Fibroblast of skin of right quadriceps (primary cell): ENCODE measurements around the gene NGRN.

Source experiments
- DNase-seq: peaks from one replicate; pipeline ENCODE4 v3.0.0-alpha.2; 2013

The NGRN gene, protein sequence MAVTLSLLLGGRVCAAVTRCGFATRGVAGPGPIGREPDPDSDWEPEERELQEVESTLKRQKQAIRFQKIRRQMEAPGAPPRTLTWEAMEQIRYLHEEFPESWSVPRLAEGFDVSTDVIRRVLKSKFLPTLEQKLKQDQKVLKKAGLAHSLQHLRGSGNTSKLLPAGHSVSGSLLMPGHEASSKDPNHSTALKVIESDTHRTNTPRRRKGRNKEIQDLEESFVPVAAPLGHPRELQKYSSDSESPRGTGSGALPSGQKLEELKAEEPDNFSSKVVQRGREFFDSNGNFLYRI

DNA sequence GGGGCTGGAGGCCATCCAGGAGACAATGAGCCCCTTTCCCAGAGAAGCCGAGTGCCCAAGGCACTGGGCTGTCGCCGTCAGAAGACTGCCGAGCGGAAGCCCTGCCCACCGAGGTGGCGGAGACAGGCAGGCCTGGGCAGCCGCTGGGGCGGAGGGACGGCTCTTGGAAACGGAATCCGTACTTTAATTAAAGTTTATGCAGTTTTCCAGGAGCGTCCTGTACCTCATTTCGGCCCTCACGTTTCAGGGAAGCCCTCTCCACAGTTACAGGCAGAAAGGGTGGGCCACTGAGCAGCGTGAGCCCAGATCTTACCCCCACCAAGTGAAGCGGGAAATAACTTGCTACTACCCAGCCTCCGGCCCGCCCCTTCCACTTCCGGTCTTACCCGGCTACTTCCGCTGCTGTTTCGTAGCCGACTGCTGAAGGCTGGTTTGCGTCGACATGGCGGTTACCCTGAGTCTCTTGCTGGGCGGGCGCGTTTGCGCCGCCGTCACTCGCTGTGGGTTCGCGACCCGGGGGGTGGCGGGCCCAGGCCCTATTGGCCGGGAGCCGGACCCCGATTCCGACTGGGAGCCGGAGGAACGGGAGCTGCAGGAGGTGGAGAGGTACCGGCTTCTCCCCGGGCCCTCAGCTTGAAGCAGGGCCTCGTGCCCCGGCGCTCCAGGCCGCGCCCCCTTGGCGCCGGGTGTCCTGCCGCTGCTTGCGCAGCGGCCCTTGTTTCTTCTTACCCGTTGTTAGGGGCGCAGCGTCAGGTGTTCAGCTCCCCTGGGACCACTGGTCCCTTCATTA lies at the start of gene NGRN:
NGRN (plus strand) TSS at position 402 of the 790 bp plus-strand sequence; CDS start at position 443, 41 bp downstream.
- DNase-seq = peak; percentile 88

DNA sequence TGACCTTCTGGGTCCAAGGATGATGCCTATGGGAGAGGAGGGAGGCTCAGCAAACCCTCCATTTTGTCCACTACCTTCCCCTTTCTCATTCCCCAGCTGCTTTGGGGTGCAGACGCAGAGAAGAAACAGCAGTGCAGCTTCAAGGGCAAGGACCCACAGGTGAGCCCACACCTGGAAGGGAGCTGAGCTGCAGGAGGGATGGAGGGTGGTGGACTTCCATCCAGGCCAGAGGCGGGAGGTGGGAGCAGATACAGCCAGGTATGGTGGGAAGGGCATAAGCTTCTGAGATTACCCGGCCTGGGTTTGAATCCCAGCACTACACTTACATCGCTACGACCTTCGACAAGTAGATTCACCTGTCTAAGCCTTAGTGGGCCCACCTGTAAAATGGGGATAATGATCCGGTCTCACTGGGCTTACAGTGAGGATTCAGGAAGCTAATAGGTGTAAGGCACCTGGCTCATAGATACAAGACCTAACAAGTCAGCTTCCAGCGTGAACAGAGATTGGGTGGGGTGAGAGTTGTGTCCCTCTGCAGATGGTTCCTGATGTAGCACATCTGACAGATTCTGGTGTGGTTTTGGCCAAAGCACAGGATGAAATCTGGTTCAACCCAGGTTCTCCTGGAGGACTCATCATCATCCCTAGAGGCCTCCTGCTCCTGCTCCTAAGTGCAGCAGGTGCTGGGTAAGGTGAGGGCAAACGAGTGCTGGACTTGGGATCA lies 47.6 kb upstream of the NGRN start:
- no peak for DNase-seq

DNA sequence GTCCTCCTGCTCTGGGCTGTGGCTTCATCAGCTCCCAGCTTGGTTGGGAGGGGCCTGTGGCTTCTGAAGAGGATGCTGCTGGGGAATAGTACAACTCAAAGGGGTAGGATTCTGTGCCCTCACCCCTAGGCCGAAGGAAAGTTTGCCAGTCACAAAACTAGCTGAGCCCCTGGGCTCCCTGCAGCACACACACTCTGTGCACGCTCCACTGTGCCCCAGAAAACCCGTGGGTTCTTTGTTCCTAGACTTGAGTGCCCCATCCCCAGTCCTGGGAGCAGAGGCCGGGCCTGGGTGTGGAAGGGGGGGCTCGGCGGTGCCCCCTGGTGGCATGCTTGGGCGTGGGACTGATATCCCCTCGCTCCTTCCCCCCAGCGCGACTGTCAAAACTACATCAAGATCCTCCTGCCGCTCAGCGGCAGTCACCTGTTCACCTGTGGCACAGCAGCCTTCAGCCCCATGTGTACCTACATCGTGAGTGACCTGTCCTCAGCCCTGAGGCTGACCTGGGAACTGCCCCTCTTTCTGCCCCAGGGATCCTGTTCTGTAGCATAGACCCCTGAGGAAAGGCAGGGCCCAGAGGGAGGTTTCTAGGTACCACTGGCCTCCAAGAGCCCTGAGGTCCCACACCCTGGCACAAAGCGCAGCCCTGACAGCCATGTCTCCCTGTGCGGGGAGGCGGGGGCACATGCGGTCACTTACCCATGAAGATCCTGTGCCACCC lies 45.9 kb upstream of the NGRN start:
- peak; percentile 21 for DNase-seq

- DNase-seq = peak; percentile 77
Measured at GRCh38 chr15:90221246-90221900, 44.1 kb upstream of the NGRN start.

GRCh38 chr15:90222547-90222946 lies 42.9 kb upstream of the NGRN start:
- DNase-seq = no peak

- DNase-seq = no peak
Measured at GRCh38 chr15:90223441-90224165, 41.9 kb upstream of the NGRN start.

DNA sequence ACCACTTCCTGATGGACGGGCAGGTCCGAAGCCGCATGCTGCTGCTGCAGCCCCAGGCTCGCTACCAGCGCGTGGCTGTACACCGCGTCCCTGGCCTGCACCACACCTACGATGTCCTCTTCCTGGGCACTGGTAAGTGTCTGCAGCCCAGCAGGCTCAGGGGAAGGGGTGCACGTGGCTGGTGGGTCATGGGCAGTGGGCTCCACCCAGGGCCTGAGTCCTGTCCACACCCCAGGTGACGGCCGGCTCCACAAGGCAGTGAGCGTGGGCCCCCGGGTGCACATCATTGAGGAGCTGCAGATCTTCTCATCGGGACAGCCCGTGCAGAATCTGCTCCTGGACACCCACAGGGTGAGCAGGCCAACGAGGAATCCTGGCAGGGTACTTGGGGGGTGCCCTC lies 40.4 kb upstream of the NGRN start:
- DNase-seq = no peak

DNA sequence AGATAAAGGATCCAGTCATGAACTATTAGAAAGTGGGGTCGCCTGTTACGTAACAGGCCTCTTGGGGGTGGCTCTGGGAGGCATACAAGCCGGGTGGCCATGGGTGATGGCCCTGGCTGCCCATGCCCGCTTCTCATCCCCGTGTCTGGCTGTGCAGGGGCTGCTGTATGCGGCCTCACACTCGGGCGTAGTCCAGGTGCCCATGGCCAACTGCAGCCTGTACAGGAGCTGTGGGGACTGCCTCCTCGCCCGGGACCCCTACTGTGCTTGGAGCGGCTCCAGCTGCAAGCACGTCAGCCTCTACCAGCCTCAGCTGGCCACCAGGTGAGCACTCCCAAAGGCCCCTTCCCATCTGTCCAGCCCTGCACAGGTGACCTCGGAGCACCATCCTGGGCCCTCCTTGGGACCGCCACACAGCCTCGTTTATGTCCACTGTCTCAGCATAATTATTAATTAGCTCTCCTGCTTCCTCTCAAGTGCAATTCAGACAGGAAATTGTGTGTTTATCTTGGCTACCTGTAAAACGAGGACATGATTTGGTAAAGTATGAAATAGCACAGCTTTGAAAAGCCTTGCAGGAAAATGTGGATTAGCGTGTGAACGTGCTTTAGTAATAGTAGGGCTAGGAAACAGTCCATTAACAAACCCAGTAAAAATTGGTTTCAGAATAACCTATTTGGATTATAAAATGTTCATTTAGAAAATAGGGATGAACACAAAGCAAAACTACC lies 39.8 kb upstream of the NGRN start:
- DNase-seq = no peak

DNA sequence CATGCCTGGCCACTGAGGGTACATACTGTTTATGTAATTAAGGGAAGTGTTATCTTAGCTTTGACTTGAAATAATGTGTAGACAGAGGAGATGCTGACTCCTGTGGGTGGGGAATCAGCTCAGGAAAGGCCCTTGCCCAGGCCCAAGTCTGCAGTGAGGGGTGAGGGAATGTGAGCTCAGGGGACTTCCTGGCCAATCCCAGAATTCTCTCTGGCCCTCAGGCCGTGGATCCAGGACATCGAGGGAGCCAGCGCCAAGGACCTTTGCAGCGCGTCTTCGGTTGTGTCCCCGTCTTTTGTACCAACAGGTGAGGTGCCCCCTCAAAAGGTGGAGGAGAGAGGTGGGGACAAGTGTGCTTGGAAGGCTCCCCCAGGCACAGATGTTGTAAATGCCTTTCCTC lies 38.1 kb upstream of the NGRN start:
- no peak for DNase-seq

DNA sequence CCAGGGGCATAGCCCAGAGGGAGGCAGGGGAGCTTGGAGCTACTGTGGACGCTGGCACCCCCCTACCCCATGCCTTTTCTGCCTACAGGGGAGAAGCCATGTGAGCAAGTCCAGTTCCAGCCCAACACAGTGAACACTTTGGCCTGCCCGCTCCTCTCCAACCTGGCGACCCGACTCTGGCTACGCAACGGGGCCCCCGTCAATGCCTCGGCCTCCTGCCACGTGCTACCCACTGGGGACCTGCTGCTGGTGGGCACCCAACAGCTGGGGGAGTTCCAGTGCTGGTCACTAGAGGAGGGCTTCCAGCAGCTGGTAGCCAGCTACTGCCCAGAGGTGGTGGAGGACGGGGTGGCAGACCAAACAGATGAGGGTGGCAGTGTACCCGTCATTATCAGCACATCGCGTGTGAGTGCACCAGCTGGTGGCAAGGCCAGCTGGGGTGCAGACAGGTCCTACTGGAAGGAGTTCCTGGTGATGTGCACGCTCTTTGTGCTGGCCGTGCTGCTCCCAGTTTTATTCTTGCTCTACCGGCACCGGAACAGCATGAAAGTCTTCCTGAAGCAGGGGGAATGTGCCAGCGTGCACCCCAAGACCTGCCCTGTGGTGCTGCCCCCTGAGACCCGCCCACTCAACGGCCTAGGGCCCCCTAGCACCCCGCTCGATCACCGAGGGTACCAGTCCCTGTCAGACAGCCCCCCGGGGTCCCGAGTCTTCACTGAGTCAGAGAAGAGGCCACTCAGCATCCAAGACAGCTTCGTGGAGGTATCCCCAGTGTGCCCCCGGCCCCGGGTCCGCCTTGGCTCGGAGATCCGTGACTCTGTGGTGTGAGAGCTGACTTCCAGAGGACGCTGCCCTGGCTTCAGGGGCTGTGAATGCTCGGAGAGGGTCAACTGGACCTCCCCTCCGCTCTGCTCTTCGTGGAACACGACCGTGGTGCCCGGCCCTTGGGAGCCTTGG lies 37.4 kb upstream of the NGRN start:
- no peak for DNase-seq

DNA sequence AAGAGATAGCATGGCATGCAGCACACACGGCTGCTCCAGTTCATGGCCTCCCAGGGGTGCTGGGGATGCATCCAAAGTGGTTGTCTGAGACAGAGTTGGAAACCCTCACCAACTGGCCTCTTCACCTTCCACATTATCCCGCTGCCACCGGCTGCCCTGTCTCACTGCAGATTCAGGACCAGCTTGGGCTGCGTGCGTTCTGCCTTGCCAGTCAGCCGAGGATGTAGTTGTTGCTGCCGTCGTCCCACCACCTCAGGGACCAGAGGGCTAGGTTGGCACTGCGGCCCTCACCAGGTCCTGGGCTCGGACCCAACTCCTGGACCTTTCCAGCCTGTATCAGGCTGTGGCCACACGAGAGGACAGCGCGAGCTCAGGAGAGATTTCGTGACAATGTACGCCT lies 36.5 kb upstream of the NGRN start:
- no peak for DNase-seq

DNA sequence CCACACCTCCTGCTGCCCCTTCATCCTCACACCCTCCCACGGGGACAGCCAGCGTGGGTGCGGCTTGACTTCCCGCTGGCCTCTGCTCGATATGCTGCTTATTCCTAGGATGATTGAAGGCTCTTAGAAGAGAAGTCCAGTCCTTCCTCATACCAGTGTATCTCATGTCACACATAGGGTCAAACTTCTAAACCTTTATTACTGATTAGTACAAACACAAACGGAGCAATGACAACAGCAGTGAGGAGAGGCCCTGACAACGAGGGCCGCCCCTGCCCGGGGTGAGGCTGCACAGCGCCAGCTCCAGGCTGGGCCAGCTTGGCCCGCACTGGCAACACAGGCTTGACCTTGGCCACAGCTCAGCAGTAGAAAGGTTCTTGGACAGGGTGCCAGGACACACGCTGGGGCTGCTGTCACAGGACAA lies 35.4 kb upstream of the NGRN start:
- no peak for DNase-seq

GRCh38 chr15:90230610-90231009 lies 34.9 kb upstream of the NGRN start:
- no peak for DNase-seq

- no peak for DNase-seq
Measured at GRCh38 chr15:90231028-90232017, 34.1 kb upstream of the NGRN start.

- DNase-seq = no peak
Measured at GRCh38 chr15:90232196-90232595, 33.3 kb upstream of the NGRN start.

DNA sequence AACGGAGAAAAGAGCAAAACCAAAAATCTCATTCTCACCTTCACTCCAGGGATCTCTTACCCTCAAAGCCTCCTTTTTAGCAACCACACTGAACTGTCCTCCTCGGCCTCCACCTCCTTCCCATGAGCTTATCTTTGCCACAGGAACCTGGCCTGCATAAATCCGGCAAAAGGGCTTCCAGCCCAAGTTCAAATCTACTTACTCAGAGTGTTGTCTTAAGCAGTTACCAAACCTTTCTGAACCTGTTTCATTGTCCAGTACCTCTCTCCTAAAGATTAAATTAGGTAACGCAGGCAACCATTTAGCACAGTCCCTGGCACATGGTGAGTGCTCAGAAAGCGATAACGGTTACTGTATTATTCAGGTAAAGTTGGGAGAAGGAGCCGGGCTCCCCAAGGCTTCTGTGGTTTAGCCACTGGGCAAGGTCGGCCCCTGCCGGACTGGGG lies 32.5 kb upstream of the NGRN start:
- DNase-seq = no peak

DNA sequence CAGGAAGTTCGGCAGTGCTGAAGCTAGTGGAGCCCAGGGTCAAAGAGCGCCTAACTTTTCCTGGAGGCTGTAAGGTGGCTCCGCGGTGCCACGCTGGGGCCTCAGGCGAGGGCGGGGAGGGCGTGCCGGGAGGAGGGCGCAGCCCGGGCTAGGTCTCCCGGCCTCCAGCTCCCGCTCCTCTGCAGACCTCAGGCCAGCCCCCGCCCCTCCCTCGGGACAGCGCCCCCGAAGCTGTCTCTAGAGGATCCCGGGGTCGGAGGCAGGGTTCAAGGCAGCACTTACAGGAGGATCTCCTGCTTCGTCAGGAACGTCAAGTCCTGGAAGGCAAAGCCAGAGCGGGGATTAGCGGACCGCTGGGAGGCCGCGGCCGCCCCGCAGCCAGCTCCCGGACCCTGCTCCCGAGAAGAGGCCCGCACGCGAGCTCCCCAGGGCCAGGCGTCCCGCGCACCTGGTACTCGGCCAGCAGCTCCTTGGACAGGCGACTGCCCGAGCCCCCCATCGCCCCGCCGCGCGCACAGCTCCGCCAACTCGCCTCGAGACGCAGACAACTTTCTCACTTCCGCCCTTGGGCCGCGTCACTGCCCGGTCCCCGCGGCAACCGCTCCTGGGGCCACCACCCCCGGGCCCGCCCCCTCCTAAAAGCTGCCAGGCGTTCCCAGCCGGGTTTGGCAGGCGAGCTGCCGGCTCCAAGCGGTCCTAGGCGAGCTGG lies 31.9 kb upstream of the NGRN start, which contains the start of gene CIB1:
CIB1 (minus strand) TSS at position 555 of the 709 bp plus-strand sequence; CDS start at position 499, 56 bp downstream.
- peak; percentile 97 for DNase-seq
